ENCODE measurements around the gene XXYLT1. TPM values are rescaled to one million over a fixed set of nuclear protein-coding genes. Genes with fewer than 3 reads are reported as not detected.

Gene XXYLT1
- total and polyA plus RNA-seq, 2 of the 8 experiments (the other 6 are each of a cell fraction or from before 2014, with no cell fraction given), result 18.9 to 23.8 TPM

DNA sequence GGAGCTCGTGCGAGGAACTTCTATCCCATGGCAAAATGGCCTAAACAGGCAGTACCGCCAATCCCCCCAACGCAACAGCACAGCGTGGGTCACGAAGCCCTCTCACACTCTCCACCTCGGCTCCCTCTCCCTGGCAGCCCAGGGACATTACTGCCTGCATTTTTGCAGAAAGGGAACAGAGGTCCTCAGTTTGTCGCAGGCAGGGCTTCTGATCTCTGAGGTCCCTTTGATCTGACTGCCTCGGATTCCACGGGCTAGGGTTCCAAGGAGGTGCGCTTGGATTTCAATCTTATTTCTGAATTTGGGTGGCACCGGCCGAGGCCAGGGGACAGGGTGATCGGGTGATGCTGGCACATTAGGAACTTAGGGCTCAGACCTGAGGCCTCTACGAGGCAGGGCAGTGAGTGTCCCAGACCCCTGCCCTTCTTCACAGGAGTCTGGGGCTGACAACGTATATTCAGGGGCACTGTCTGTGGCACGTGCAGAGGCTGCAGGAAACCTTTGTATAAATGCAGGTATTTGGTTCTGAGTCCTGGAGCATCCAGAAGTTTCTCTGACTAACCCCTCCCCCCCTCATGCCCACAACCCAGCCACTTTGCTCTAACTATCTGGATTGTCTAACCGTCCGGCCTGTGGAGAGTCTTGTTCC, 197.9 kb downstream of the XXYLT1 start (continued):
- TF ChIP-seq BACH1 (IDR thresholded peaks at IDR 0.05; ENCODE audit: low read length), result no peak
- TF ChIP-seq MAFK (IDR thresholded peaks at IDR 0.05; ENCODE audit: low read depth, low read length), result no peak
- TF ChIP-seq CBX8 (IDR thresholded peaks at IDR 0.05; ENCODE audit: borderline replicate concordance, low read depth, low read length), result no peak
